ENCODE measurements around the gene OPN5.

OPN5 gene

GRCh38 chr6:47810885-47811284 lies 29.1 kb downstream of the OPN5 start:
- Histone ChIP-seq H3K9ac (no peak overlapping the region), H3K36me3 (ENCODE audit: control insufficient read depth, insufficient read depth, low read length) (no peaks in the 10 kb centered on the region), H3K4me3 (ENCODE audit: low read depth, low read length) (no peak overlapping the region), H3K4me2 (ENCODE audit: low read length) (no peak overlapping the region), H3K27ac (no peak overlapping the region), H3K79me2 (no peaks in the 10 kb centered on the region), H3K27me3 (ENCODE audit: control insufficient read depth, insufficient read depth, low read length) (no peaks in the 10 kb centered on the region), H3K4me1 (no peaks in the 10 kb centered on the region), H3K9me3 (ENCODE audit: control insufficient read depth, low read length) (no peaks in the 10 kb centered on the region), H2AFZ (no peak overlapping the region)
- TF ChIP-seq CTCF (IDR thresholded peaks at IDR 0.05) = no peak

- Histone ChIP-seq H3K36me3 (ENCODE audit: control insufficient read depth, insufficient read depth, low read length) (no peaks in the 10 kb centered on the region), H3K4me2 (ENCODE audit: low read length) (no peak overlapping the region)
Observed at GRCh38 chr6:47811443-47811842, 29.6 kb downstream of the OPN5 start.

DNA sequence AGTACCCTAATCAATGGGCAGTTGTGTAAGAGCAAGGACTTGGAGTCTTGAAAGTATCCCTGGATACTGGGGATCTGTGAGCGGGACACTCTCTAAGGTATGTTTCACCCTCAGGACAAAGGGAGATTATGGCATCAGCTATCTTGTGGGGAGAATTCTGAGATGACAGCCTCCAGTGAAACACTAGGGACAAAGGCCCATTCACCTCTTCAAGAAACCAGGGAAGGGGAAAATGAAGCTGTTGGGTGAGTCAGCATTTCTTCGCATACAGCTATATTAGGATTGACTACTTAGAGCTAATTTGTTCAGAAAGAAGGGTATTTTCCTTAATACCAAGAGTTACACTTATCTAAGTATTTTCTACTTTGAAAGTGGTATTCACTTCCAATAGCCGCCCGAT lies 35.9 kb downstream of the OPN5 start:
- no peak overlapping the region for H3K27ac ChIP-seq
- H3K4me1 ChIP-seq = no peaks in the 10 kb centered on the region
- H2AFZ ChIP-seq = no peak overlapping the region
- H3K79me2 ChIP-seq = no peaks in the 10 kb centered on the region
- no peaks in the 10 kb centered on the region for H3K9me3 ChIP-seq (ENCODE audit: control insufficient read depth, low read length)
- no peaks in the 10 kb centered on the region for H3K27me3 ChIP-seq (ENCODE audit: control insufficient read depth, insufficient read depth, low read length)
- no peak overlapping the region for H3K4me3 ChIP-seq (ENCODE audit: low read depth, low read length)
- no peak overlapping the region for H3K4me2 ChIP-seq (ENCODE audit: low read length)
- H3K36me3 ChIP-seq (ENCODE audit: control insufficient read depth, insufficient read depth, low read length) = no peaks in the 10 kb centered on the region
- no peak for TF ChIP-seq CTCF (IDR thresholded peaks at IDR 0.05)
- no peak overlapping the region for H3K9ac ChIP-seq

More at GRCh38 chr6:47811443-47811842, 29.6 kb downstream of the OPN5 start:
- no peaks in the 10 kb centered on the region for H3K79me2 ChIP-seq
- H2AFZ ChIP-seq = no peak overlapping the region
- H3K27me3 ChIP-seq (ENCODE audit: control insufficient read depth, insufficient read depth, low read length) = no peaks in the 10 kb centered on the region
- H3K4me3 ChIP-seq (ENCODE audit: low read depth, low read length) = no peak overlapping the region
- H3K4me1 ChIP-seq = no peaks in the 10 kb centered on the region
- H3K9ac ChIP-seq = no peak overlapping the region
- no peak overlapping the region for H3K27ac ChIP-seq
- TF ChIP-seq CTCF (IDR thresholded peaks at IDR 0.05) = no peak
- no peaks in the 10 kb centered on the region for H3K9me3 ChIP-seq (ENCODE audit: control insufficient read depth, low read length)

GRCh38 chr6:47819461-47819860 lies 37.6 kb downstream of the OPN5 start:
- H3K79me2 ChIP-seq = no peaks in the 10 kb centered on the region
- H3K36me3 ChIP-seq (ENCODE audit: control insufficient read depth, insufficient read depth, low read length) = no peaks in the 10 kb centered on the region
- no peaks in the 10 kb centered on the region for H3K4me1 ChIP-seq
- H2AFZ ChIP-seq = no peak overlapping the region
- no peaks in the 10 kb centered on the region for H3K27me3 ChIP-seq (ENCODE audit: control insufficient read depth, insufficient read depth, low read length)
- H3K9ac ChIP-seq = no peak overlapping the region
- H3K4me3 ChIP-seq (ENCODE audit: low read depth, low read length) = no peak overlapping the region
- no peak overlapping the region for H3K27ac ChIP-seq
- TF ChIP-seq CTCF (IDR thresholded peaks at IDR 0.05) = no peak
- no peaks in the 10 kb centered on the region for H3K9me3 ChIP-seq (ENCODE audit: control insufficient read depth, low read length)
- H3K4me2 ChIP-seq (ENCODE audit: low read length) = no peak overlapping the region

GRCh38 chr6:47822856-47823554 lies 41.2 kb downstream of the OPN5 start:
- Histone ChIP-seq H3K27ac (no peak overlapping the region), H3K4me1 (no peaks in the 10 kb centered on the region), H3K27me3 (ENCODE audit: control insufficient read depth, insufficient read depth, low read length) (no peaks in the 10 kb centered on the region), H3K4me2 (ENCODE audit: low read length) (no peak overlapping the region), H2AFZ (no peak overlapping the region), H3K9me3 (ENCODE audit: control insufficient read depth, low read length) (no peaks in the 10 kb centered on the region), H3K36me3 (ENCODE audit: control insufficient read depth, insufficient read depth, low read length) (no peaks in the 10 kb centered on the region), H3K9ac (no peak overlapping the region), H3K4me3 (ENCODE audit: low read depth, low read length) (no peak overlapping the region), H3K79me2 (no peaks in the 10 kb centered on the region)
- TF ChIP-seq CTCF (IDR thresholded peaks at IDR 0.05) = no peak

Data from parathyroid adenoma (tissue), 2 donors.